GM18505 (cell line): ENCODE results near the gene ZNF555.

Source experiments
- ATAC-seq: cut with Tn5 transposase; IDR thresholded peaks from one replicate; pipeline ENCODE4 v1.9.1; 2021; ENCODE audit not compliant: unreplicated experiment
- POLR2A ChIP-seq: IDR thresholded peaks from 4 replicates; pipeline ENCODE4 v1.6.1; 2011; ENCODE audit warnings: borderline replicate concordance; ENCODE audit not compliant: insufficient read depth, insufficient read length; ENCODE audit errors: extremely low read depth

The ZNF555 gene

GRCh38 chr19:2827022-2827421, 14.3 kb upstream of the ZNF555 start:
- ATAC-seq: no peak
- TF ChIP-seq POLR2A: no peak

DNA sequence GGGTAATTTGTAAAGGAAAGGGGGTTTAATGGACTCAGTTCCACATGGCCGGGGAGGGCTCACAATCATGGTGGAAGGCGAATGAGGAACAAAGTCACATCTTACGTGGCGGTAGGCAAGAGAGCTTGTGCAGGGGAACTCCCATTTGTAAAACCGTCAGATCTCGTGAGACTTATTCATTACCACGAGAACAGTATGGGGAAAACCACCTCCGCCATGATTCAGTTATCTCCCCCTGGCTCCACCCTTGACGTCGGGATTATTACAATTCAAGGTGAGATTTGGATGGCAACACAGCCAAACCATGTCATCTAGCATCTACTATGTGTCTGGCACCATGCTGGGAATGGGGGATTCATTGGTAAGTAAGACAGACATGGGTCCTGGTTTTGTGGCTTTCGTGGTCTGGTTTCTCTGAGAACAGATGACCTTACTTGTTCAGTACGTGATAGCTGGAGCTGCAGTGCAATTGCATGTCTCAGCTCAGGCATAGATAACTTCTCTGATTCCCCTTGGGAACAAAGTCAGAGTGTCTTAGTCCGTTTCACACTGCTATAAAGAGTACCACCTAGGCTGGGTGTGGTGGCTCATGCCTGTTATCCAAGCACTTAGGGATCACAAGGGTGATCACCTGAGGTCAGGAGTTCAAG, 13.3 kb upstream of the ZNF555 start:
- no peak for ATAC-seq
- TF ChIP-seq POLR2A: no peak

- no peak for TF ChIP-seq POLR2A
- ATAC-seq: no peak
Measured at GRCh38 chr19:2834294-2834871, 6.9 kb upstream of the ZNF555 start.

DNA sequence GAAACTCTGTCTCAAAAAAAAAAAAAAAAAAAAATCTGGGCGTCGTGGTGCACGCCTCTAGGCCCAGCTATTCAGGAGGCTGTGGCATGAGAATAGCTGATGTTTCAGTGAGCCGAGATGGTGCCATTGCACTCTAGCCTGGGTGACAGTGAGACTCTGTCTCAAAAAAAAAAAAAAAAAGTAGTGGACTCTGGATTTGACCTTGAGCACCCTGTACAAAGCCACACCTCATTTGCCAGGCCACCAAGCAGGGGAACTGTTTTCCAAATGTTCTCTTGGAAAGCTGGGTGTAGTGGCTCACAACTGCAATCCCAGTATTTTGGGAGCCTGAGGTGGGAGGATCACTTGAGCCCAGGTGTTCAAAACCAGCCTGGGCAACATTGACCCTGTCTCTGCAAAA, 3.8 kb upstream of the ZNF555 start:
- ATAC-seq: no peak
- no peak for TF ChIP-seq POLR2A

DNA sequence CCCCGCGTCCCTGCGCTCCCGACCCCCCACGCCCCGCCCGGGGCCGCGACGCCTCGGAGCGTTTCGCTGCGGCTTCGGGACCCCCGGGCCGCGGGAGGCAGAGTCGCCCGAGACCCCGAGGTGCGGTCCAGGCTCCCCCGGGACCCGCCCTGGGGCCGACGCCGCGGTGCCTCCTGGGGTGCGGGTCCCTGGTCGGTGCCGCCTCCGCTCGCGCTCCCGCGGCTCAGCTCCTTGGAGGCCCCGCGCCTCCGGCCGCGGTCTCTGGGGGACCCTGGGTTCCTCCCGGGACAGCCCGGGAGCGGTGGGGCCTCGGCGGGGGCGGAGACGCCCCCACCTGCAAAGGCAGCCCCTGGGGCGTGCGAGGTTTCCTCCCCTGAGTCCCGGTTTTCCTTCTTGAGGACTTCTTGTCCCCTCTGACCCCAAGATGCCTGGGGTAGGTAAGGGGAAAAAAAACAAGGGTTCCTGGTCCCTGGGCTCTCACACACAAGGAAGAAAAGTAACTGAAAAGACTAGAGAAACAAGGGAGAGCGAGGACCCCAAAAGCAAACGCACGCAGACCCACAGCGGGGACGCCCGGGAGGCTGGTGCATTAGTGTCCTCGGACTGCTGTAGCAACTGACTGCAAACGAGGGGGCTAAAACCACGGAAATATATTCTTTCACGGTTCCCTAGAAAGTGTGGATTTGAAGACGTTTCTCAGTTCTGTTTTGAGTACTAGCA, 740 bp downstream of the ZNF555 start:
- TF ChIP-seq POLR2A: no peak
- peak; percentile 16 for ATAC-seq

DNA sequence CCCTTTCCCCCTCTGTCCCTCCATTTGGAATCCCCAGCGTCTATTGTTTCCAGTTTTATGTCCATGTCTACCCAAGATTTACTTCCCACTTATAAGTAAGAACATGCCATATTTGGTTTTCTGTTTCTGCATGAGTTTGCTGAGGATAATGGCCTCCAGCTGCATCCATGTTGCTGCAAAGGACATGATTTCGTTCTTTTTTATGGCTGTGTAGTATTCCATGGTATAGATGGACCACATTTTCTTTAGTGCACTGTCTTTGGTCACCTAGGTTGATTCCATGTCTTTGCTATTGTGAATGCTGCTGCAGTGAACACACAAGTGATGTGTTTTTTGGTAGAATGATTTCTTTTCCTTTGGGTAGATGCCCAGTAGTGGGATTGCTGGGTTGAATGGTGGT, 3.8 kb downstream of the ZNF555 start:
- ATAC-seq: no peak
- TF ChIP-seq POLR2A: no peak

- TF ChIP-seq POLR2A: no peak
- no peak for ATAC-seq
Measured at GRCh38 chr19:2846180-2846894, 5.1 kb downstream of the ZNF555 start.

DNA sequence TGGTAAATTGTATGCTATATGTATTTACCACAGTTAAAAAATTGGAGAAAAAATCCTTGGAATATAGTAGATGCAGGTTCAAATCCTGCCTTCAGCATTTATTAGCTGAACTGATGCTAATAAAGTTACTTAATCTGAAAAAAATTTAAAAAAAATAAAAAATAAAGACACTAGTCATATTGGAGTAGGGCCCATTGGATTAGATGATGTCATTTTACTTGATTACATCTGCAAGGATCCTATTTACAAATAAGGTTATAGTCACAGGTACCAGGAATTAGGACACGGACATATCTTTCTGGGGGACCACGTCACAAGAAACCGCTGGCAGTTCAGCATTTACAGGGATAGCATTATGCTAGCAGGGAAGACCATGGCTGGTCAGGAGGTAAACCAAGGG, 6.2 kb downstream of the ZNF555 start:
- no peak for ATAC-seq
- no peak for TF ChIP-seq POLR2A

DNA sequence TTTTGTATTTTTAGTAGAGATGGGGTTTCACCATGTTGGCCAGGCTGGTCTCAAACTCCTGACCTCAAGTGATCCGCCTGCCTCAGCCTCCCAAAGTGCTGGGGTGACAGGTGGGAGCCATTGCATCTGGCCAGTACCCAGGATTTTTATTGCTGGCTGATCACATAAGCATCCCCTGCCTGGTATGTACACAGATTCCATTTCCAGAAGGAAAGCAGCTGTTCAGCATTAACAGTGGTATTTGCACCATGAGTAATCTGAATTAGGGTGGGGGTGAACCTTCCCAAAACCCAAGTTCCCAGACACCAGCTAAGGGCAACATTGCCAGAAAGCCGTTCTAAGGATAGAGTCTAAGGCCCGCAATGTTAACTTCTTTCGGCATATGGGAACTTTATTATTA, 7.3 kb downstream of the ZNF555 start:
- no peak for ATAC-seq
- no peak for TF ChIP-seq POLR2A

DNA sequence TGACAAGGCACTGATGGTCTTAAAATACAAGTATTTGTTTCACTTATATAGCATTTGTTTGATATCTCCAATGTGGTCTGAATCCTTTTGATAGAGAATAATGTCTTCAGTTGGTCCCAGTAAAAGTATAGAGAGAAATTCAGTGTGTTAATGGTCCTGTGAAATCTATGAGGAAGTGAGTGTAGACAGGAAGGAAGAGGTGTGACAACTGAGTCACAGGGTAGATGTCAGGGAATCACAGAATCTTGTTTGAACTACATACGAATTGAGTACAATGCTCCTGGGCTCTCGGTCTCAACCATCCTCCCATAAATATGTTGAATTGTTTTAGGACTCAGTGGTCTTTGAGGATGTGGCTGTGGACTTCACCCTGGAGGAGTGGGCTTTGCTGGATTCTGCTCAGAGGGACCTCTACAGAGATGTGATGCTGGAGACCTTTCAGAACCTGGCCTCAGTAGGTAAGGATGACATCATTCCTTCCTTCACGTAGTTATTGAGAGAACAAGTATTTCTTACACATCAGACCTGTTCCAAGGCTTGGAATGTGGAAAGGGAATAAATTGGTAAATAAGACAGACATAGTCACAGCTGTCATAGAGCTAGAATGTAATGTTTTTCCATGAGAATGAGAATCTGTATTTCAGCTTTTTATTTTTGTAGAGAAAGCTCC, 9.1 kb downstream of the ZNF555 start:
- no peak for ATAC-seq
- TF ChIP-seq POLR2A: no peak

DNA sequence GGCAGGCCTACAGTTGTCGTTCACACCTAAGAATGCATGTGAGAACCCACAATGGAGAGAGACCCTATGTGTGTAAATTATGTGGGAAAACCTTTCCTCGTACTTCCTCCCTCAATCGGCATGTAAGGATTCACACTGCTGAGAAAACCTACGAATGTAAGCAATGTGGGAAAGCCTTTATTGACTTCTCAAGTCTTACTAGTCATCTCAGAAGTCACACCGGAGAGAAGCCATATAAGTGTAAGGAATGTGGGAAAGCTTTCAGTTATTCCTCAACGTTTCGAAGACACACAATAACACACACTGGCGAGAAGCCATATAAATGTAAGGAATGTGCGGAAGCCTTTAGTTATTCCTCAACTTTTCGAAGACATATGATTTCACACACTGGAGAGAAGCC, 11.3 kb downstream of the ZNF555 start:
- no peak for TF ChIP-seq POLR2A
- ATAC-seq: no peak

- no peak for ATAC-seq
- no peak for TF ChIP-seq POLR2A
Measured at GRCh38 chr19:2853015-2853606, 11.8 kb downstream of the ZNF555 start.

DNA sequence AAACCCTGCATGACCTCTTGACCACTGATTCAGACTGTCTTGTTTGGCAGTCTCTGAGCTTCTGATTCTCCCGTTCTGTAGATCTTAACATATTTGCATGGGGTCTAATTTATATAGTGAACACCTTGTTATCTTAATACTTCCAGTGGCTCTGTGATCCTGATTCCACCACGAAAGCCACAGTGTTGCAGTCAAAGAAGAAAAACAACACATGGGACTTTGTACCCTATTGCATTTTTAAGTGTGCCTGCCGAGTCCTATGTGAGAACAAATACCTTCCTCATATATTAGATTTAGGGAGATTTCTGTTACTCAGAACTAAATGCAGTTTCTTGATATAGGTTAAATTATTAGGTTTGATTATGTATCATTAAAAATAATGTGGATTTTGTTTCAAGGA, 13.6 kb downstream of the ZNF555 start:
- no peak for ATAC-seq
- no peak for TF ChIP-seq POLR2A
